Measurements from ENCODE around the gene CNGB1.
"Not testable (repeated sequence)": the region's sequence is repeated elsewhere in the genome, so short reads cannot be mapped to it uniquely, and the experiment has no call there.

The CNGB1 gene

DNA sequence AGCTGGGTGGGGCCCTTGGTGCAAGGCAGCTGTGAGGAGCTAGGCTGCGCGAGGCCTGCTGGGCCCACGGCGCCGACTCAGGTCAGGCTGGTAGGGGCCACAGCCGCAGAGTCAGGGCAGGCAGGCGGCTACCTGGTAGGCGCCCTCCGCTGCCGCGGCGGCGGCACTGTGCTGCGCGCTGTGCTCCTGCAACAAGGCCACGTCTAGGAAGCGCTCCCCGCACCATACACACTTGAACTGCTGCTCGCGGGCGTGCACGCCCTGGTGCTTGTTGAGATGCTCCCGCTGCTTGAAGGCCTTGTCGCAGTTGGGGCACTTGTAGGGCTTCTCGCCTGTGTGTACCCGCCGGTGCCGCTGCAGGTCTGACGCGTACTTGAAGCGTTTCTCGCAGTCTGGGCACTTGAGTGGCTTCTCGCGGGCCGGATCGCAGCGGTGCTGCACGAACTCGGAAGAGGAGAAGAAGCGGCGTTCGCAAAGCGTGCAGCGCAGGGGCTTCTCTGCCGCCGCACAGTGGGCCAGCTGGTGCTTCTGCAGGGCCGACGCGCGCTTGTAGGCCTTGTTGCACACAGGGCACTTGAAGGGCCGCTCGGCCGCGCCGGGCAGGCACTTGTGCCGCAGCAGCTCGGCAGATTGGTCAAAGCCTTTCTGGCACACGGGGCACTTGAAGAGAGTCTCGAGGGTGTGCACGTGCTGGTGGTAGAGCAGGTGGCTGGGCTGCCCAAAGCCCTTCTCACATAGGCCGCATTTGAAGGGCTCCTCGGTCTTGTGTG lies 25.7 kb upstream of the CNGB1 start:
- no peak for DNase-seq

DNA sequence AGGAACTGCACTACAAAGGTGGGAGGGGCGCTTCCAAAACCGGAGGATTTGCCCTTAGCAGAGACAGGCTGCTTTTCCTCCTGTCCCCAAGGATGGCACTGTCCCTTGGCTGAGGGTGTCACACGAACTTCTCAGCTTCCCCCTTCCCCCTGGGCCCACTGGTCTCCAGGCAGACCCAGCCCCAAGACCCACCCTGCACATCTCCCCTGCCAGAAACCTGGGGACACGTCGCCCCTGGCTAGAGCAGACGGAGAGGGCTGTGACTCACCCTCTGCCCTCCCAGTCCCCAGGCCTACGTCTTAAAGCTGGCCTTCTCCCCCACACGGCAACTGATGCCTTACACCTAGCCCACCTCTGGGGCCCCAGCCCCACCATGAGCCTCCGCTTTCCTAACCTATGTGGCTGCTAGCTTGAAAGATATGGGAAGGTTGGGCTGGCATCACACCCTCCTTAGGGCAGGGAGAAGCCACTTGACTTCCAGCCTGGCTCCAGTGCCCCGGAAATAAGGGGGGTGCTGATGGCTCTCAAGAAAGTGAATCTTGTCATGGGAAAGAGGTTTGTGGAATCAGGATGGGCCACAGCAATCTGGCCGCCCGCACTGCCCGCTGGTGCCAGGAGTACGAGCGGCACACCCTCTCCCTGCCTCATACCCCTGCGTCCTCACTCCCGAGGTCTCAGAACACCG lies 24.9 kb upstream of the CNGB1 start:
- DNase-seq, result no peak

DNA sequence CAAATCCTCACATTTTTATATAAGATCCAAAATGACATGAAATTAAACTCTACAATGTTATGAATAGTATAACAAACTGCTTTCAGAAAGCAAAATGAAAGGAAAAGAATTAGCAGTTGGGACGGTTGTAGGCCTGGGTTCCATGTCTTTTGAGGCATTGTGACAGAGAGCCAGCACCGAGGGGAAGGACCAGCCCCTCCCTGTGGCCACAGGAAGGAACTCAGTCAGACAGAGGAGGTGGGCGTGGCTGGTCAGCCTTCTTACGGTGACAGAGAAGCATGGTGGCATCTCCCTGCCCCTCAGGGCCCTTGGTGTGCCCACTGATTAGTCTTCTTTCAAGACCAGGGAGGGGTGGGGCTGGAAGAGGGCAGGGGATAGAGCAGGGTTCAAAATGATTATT lies 23.9 kb upstream of the CNGB1 start:
- peak; percentile 28 for DNase-seq

DNA sequence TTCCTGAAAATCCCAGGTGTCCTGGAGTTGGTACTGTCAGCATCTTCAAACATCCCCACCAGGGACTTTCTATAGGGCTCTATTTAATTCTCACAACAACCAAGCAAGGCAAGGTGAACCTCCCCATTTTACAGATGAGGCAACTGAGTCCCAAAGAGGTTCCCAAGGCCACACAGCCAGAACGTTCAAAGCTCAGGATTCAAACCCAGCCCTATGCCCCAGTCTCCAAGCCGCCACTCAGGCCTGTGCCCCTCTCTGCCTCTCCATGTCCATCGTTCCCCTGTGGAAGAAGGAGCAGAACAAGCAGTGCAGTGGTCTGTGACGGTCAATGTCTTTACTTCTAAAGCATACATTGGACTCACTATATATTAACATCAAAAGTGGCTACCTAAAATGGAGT lies 23.4 kb upstream of the CNGB1 start:
- DNase-seq, result no peak

DNA sequence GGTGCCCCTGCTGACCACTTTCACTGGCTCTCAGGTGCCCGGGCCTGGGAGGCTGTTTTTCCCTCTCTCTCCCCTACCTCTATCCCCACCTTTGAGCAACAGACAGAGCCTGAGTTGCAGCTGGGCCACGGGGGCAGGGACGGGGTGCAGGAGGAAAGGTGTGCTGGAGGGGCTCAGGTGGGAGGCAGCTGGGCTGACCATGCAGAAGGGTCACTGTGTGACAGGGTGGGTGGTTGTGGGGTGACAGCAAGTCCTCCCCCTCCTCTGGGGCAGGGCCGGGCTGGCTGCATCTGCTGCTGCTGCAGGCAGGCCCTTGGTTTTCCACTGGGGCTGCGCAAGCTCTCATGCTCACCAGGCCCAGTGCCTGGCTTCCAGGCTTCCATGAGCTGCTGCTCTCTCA lies 23.0 kb upstream of the CNGB1 start:
- DNase-seq, result no peak

DNA sequence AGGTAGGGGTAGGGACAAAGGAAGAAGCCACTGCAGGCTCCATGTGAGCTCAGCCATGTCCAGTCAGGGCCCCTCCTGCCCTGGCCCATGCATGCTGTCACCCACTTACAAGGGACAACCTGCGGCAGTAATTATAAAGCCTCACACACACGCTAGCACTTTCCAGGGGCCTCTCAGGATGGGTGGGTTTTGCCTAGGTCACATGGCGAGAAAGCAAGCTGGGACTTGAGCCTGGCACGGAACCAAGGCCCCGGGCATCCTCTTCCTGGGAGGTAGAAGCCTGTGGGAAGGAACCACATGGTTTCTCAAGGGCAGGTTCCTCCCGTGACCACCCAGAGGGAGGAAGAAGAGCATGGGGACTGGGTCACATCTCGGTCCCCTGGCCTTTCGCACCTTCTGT lies 22.5 kb upstream of the CNGB1 start:
- DNase-seq, result peak; percentile 30

DNA sequence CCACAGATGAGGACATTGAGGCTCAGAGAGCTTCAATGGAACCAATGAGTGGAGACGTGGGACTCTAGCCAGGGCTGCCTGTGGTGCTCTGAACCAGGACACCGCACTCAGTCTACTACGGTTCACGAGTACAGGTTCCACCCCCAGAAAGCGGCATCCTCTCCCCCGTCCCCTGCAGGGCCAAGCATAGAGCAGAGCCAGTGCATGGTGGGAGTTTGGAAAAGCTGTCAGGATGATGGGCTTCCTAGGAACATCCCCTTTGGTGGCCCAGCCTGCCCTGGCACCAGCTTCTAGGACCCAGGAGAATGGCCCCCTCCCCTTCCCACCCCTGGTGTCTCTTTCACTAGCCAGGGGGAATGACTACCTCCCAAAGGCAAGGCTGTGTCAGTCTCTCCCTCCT lies 21.2 kb upstream of the CNGB1 start:
- no peak for DNase-seq

DNA sequence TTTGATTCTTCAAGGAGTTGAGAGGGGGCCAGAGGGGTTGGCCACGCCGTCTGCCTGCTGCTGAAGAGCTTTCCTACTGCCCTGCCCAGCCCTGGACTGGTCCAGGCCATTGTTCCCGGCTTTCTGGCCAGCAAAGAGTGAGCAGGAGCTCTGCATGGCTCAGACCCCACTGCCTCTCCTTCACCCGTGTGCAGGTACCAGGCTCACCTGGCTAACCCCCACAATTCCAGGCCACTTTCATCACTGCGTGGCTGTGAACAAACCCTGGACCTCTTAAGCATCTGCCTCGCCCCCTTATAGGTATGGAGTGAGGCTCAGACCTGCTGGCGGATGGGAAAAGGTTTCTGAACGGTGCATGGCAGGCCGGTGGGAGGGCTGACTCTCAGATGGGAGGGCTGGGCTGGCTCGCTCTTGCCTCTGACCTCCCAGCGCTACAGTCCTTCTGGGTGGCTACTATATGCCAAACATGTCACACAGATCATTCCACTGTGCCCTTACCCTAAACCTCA lies 20.7 kb upstream of the CNGB1 start:
- DNase-seq, result no peak

DNA sequence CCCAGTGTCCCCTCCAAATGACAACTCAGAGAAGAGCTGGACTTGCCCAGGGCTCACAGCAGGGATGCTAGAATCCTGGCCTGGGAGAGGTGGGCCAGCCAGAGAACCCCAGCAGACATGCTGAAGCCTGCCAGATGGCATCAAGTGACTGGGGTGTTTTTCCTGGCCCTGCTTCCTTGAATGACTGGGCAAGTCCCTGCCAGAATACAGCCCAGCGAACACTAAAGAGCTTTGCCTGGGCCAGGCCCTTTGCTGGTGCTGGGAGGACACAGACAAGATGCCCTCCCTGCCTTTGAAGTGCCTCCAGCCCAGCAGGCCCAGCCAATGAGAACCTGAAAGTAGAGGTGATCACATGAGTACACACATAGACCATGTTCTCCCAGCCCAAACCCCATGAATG lies 18.0 kb upstream of the CNGB1 start:
- DNase-seq, result peak; percentile 75

DNA sequence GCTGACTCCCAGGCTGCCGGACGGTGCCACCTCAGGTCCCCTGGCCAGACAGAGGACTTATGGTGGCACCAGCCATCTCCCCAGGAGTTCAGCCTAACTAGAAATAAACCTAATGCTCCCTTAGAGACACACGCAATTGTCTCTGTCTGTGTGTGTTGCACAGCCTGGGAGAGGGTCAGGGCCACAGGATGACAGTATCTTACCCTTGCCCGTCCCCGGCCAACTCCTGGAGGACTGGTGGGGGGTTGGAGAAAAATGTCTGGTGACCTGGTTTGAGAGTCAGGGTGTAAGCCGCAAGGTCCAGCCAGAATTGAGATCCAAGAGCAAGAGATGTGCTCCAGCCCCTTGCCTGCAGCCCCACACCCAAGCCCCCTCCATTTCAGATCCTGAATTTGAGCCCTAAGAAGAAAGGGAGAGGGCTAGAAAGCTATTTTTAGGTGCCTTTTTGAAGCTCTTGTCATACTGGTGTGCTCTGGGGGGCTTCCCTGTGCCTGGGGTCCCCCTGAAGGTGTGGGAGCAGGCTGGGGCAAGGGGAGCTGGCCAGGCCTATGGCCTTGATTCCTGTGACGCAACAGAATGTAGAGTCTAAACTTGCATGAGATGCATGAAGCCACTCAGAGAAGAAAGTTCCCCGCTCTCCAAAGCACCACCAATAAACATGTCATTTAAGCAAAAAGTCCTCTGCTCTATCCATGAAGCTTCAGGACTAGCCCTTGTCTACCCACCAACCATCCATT lies 16.7 kb upstream of the CNGB1 start:
- no peak for DNase-seq

DNA sequence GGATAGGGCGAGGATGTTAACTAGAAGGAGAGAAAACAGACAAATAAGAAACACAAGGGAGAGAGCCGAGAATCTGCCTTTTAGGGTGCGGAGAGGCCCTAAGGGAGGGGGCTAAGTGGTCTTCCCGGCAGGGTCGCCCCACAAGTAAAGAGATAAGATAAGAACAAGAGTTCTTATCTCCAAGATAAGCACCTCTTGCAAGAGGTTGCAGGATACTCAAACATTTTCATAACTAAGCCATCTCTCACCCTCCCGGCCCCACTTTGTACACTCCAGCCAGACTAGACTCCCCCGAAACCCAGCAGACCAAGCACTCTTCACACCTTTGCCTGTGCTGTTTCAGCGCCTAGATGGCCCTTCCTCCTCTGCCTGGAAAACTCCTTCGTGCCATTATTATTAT lies 15.3 kb upstream of the CNGB1 start:
- no peak for DNase-seq

DNA sequence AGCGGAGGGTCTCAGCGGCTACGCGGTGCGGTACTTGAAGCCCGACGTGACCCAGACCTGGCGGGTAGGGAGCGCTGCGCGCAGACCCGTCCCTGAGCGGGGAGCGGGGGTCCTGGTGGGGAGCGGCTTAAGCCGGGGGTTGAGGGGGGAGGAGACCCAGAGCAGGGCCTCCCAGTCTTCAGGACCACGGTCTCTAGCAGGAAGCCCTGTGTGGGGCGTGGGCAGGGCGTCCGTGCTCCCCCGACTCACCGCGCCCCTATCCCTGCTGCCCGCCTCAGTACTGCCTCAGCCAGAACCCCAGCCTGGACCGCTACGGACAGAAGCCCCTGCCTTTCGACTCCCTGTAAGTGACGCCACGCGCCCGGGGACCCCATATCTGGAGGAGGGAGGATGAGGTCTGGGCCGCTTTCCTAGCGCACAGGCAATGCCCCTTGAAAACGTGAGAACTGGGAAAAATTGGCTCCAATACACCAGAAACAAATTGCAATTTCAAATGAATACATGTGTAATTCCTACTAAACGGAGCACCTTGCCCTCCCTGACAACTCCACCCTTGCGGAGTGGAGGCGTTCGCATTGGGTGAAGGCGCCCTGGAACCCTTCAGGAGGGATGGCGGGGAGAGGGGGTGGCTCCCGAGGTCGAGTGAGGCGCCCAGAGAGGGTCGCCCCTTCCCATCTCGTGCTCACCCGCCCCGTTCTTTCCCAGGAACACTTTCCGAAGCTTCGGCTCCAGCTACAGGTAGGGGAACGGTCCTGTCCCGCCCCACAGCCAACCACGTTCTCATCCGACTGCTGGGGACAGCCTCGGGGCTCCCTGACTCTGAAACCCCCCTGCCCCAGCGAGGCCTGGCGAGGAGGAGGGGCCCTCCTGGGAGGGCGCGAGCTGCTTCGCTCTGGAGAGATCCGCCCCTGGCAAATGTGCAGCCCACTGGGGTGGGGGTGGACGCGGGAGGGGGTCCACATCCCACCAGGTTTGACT lies 14.6 kb upstream of the CNGB1 start:
- DNase-seq, result no peak

DNA sequence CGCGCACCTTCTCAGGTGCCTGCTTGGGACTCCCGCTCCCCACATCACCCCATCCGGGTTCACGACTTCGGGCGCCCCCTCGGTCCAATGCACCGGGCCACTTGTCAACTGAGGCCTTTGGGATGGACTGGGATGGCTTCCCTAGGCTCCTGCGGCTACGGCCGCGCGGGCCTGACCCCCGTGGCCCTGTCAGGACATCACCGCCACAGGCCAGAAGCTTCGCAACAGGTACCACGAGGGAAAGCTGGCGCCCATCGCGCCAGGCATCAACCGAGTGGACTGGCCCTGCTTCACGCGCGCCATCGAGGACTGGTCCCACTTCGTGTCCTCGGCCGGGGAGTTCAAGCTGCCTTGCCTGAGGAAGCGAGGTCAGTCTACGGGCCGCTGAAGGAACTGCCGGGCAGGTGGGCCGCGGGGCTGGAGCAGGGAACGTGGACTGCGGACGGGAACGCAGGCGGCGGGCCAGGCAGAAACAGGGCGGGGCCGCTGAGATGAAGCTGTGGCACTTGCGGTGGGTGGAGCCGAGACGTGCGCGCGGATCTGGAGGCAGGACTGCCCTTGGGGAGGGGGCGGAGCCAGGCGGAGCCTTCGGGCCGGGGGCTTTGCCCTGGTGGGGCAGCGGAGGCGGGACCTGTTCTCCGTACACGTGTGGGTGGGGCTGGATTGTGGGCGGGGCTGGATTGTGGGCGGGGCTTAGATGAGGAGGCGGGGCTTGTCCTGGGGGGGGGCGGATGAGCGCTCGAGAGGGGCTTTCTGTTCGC lies 13.7 kb upstream of the CNGB1 start:
- no peak for DNase-seq

DNA sequence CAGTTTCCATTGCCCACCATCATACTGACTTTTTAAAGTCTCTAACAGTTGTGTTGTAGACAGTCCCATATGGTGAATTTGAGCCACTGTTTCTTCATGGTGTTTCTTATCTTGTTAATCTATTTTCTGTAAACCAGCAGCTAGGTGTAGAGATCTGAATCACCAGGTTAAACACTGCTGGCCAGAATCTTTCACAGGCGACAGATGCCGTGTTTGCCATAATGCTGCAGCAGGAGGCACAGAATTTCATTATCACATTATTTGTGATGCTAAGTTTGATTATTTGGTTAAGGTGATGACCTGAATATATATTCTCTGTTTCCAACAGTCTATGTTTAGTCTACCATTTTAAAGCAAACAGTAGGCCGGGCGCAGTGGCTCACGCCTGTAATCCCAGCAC lies 11.5 kb upstream of the CNGB1 start:
- DNase-seq, result no peak

DNA sequence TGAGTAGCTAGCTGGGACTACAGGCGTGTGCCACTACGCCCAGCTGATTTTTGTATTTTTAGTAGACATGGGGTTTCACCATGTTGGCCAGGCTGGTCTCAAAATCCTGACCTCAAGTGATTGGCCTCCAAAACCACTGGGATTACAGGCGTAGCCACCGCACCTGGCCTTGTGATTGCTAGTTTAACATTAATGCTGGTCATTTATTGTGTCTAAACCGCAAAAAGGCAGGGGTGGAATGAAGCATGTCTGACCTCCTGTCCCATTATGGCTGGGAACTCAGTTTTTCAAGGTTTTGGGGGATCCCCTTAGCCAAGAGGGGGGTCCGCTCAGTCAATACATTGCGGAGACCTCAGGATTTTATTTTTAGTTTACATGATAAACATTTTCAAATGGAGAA lies 10.7 kb upstream of the CNGB1 start:
- no peak for DNase-seq

DNA sequence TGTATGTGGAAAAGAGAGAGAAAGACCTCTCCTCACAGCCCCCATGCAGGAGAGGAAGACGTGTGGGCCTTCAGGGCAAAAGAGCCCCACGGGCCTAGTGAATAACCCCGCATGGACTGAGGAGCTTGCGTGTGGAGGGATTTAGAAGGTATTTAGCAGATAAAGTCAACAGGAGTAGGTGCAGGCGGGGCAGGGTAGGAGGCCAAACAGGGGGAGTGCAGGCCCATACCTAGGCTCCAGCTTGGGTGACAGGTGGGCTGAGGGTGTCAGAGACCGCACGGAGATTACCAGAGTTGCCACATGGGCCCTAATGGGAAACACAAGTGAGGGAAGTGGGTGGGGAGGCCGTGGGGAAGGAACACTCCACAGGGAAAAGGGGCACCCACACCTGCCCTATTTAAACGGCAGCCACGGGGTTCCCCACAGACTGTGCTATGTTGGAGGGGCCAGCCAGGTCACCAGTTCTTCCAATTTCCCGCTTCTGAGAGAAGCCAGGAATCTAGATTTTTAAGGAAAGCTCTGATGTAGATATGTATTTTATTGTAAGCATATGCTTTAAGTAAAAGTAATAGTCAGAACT lies 8.2 kb upstream of the CNGB1 start:
- no peak for DNase-seq

DNA sequence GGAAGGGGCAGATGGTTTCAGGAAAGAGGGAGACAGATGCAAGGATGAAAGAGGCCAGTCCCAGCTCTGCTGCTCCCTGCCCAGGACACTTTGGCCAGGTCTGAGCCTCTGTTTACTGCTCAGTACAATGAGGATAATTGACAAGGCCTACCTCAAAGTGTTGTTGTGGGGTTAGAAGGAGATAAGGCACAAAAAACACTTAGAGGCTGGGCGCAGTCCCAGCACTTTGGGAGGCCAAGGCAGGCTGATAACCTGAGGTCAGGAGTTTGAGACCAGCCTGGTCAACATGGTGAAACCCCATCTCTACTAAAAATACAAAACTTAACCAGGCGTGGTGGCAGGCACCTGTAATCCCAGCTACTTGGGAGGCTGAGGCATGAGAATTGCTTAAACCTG lies 7.1 kb upstream of the CNGB1 start:
- not testable (repeated sequence) for DNase-seq

DNA sequence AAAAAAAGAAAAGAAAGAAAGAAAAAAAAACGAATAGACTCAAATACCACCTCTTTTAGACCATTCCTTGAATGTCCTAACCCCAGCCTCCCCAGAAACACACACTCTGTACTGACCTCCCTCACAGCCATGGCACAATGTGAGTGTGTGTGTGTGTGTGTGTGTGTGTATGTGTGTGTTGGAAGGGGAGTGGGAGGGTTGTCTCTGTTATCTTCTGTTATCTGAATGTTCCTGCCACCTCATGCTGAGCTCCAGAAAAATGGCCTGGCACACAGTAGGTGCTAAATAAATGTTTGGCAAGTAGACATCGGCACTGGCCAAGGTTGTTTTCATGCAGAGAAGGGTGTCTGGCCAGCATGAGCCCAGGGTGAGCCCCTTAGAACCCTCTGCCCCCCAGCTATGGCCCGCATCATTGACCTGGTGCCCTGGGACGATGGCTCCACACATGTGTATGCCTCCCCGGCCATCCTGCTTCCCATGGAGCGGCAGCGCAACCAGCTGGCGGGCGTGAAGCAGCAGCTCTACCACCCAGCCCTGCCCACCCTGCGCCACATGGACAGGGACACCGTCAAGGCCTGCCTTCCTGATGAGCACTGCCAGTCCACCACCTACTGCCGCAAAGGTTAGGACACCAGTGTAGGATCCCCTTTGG lies 6.6 kb upstream of the CNGB1 start:
- no peak for DNase-seq

DNA sequence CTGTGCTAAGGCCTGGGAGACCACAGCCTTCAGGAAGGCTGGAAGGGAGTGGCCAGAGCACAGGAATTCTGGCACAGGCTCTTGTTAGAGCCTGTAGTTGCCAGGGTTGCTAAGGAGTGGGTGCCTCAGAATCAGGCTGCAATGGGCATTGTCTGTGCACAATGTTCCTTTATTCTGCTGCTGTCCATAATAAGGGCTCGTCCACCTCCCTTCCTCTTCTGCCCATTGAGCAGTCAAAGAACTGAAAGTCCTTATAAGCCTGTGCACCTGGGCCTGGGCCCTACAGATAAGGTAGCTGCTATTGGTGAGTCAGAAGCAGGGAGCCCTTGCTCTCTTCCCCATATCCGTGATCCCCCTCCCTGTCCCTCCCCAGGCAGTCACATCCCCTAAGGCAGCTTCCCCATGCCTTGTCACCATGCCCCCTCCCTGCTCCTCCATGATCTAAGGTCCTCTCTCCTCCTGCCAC lies 5.4 kb upstream of the CNGB1 start:
- no peak for DNase-seq

DNA sequence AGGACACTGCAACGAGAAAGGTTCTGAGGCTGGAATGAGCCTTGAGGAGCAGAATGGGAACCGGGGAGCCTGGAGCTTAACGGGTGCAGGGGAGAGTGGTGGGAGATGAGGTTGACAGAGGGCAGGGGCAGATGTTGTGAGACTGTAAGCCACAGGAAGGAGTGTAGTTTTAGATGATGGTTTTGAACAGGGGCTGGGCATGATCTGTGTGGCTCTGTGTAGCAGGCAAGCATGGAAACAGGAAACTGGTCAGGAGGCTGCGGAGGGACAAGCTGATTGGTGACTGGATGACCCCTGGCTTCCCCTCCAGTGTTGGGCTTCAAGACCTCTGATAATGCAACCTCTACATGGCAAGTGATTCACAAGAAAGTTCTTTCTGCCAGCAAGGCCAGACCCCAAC lies 1.4 kb upstream of the CNGB1 start:
- no peak for DNase-seq

DNA sequence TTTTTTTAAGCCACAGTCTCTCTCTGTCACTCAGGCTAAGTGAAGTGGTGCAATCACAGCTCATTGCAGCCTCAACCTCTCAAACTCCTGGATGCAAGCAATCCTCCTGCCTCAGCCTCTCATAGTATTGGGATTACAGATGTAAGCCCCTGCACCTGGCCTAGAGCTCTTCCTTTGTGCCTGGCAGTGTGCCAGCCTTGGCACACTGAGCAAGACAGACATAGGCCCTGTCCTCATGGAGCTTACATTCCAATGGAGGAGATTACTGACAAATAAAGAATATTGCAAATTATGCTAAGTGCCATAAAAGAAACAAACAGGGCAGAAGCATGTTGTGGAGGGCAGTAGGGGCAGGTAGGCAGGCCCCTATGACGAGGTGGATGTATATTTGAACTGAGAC lies 920 bp upstream of the CNGB1 start:
- no peak for DNase-seq

Measured in NCI-H510A treated with DMSO at 0.1 percent for 48 hours (cell line).